HCT116 (cell line): Measurements from ENCODE around the gene TMCC3. TPM values are rescaled to one million over a fixed set of nuclear protein-coding genes. Genes with fewer than 3 reads are reported as not detected.

ENCODE experiments used
- ATAC-seq: fragments of 200-7000 bp; cut with Tn5 transposase; 2 replicates; pipeline ENCODE4 v1.9.1; 2020; ENCODE audit warnings: mild to moderate bottlenecking, moderate library complexity
- BruUV-seq: library from RNA; stranded (reverse); fragments of 400-500 nt; replicated peaks from 2 replicates; lab custom pipeline; 2021; lab: Mats Ljungman, UMichigan
- CTCF ChIA-PET: fragments of 300-600 bp; sonication (Branson Sonifier 250); formaldehyde crosslinking; loops from one replicate; lab custom pipeline; 2021; ENCODE audit warnings: antibody characterized with exemption; lab: Charles Lee
- POLR2A ChIA-PET: fragments of 300-600, 350-600 bp; sonication (Branson Sonifier 250); formaldehyde crosslinking; loops from one replicate; lab custom pipeline; 2021; ENCODE audit warnings: antibody characterized with exemption; lab: Charles Lee
- RAD21 ChIA-PET, 2 experiments: fragments of 300-600 bp; sonication (Branson Sonifier 250); formaldehyde crosslinking; loops; one replicate each; lab custom pipeline; 2023; ENCODE audit warnings: low total read pairs in 2 of 2; ENCODE audit not compliant: uncharacterized antibody in 2 of 2, unreplicated experiment in 2 of 2, low non-redundant PET in 1 of 2; lab: Charles Lee
- DNase-seq: peaks from one replicate; pipeline ENCODE4 v3.0.0-alpha.2; 2010; ENCODE audit warnings: low read depth, low spot score
- H2AFZ ChIP-seq: fragments of 200-600 bp; shearing (Covaris generic), sonication (generic); 2 replicates; pipeline ENCODE4 v1.6.1; 2017; ENCODE audit warnings: low read depth, mixed run types, mixed read lengths, antibody characterized with exemption, low read length; ENCODE audit not compliant: poor library complexity, severe bottlenecking
- H3K27ac ChIP-seq: 2 replicates; pipeline ENCODE4 v1.5.1; 2012; ENCODE audit warnings: low read depth, low read length
- H3K27me3 ChIP-seq: fragments of 200-600 bp; sonication (generic); 2 replicates; pipeline ENCODE4 v1.6.1; 2016; ENCODE audit warnings: mixed run types, low read length, mixed read lengths; ENCODE audit not compliant: insufficient read depth
- H3K36me3 ChIP-seq, 2 experiments: fragments of 200-500 bp in 1 of 2; fragments of 200-600 bp in 1 of 2; sonication (Bioruptor generic) in 1 of 2; sonication (generic) in 1 of 2; 2 replicates each; pipeline versions ENCODE4 v1.5.1 to v1.6.1; 2014 to 2016; ENCODE audit warnings: low read length in 2 of 2, inconsistent platforms in 1 of 2, mixed read lengths in 1 of 2, mixed run types in 1 of 2; ENCODE audit not compliant: insufficient read depth in 2 of 2, control insufficient read depth in 1 of 2
- H3K4me1 ChIP-seq, 2 experiments: fragments of 200-600 bp in 1 of 2; sonication (generic) in 1 of 2; 2 replicates each; pipeline versions ENCODE4 v1.5.1 to v1.6.1; 2012 to 2017; ENCODE audit warnings: low read length in 2 of 2, inconsistent platforms in 1 of 2, mild to moderate bottlenecking in 1 of 2, mixed read lengths in 1 of 2, mixed run types in 1 of 2, moderate library complexity in 1 of 2; ENCODE audit not compliant: insufficient read depth in 2 of 2, control insufficient read depth in 1 of 2
- H3K4me2 ChIP-seq: fragments of 200-600 bp; sonication (generic); 2 replicates; pipeline ENCODE4 v1.6.1; 2017; ENCODE audit warnings: mixed run types, low read length, mixed read lengths
- H3K4me3 ChIP-seq, 2 experiments: fragments of 200-600 bp in 1 of 2; sonication (generic) in 1 of 2; replicated peaks in 1 of 2; 2 replicates each; pipeline ENCODE4 v1.5.1; 2011 to 2016; ENCODE audit warnings: low read length in 2 of 2, control low read depth in 1 of 2, low read depth in 1 of 2, mild to moderate bottlenecking in 1 of 2, mixed read lengths in 1 of 2, mixed run types in 1 of 2
- H3K79me2 ChIP-seq: fragments of 200-600 bp; sonication (generic); 2 replicates; pipeline ENCODE4 v1.6.1; 2017; ENCODE audit warnings: mild to moderate bottlenecking, mixed run types, low read length, moderate library complexity, mixed read lengths; ENCODE audit not compliant: insufficient read depth
- H3K9ac ChIP-seq: fragments of 200-600 bp; sonication (generic); 2 replicates; pipeline ENCODE4 v1.6.1; 2016; ENCODE audit warnings: low read length, mixed read lengths
- H3K9me2 ChIP-seq: fragments of 200-600 bp; sonication (generic), shearing (Covaris generic); 2 replicates; pipeline ENCODE4 v1.6.1; 2017; ENCODE audit warnings: mixed run types, mild to moderate bottlenecking, moderate library complexity; ENCODE audit not compliant: insufficient read depth
- H3K9me3 ChIP-seq, 2 experiments: fragments of 200-500 bp in 1 of 2; fragments of 200-600 bp in 1 of 2; sonication (Bioruptor generic) in 1 of 2; sonication (generic) in 1 of 2; 2 replicates each; pipeline ENCODE4 v1.6.1; 2014 to 2017; ENCODE audit warnings: low read length in 2 of 2, mixed read lengths in 2 of 2, inconsistent platforms in 1 of 2, low read depth in 1 of 2, mild to moderate bottlenecking in 1 of 2, mixed run types in 1 of 2, moderate library complexity in 1 of 2; ENCODE audit not compliant: control insufficient read depth in 1 of 2, insufficient read depth in 1 of 2
- H4K20me1 ChIP-seq: fragments of 200-600 bp; sonication (generic), shearing (Covaris generic); 2 replicates; pipeline ENCODE4 v1.6.1; 2017; ENCODE audit warnings: mixed run types, mild to moderate bottlenecking, moderate library complexity; ENCODE audit not compliant: insufficient read depth
- ATF3 ChIP-seq: IDR thresholded peaks from 2 replicates; pipeline ENCODE4 v1.6.1; 2012
- CEBPB ChIP-seq: IDR thresholded peaks from 2 replicates; pipeline ENCODE4 v1.6.1; 2012; ENCODE audit warnings: low read depth
- EGR1 ChIP-seq: IDR thresholded peaks from 2 replicates; pipeline ENCODE4 v1.6.1; 2012; ENCODE audit warnings: low read depth
- ELF1 ChIP-seq: IDR thresholded peaks from 2 replicates; pipeline ENCODE4 v1.6.1; 2012; ENCODE audit warnings: low read depth, borderline replicate concordance
- EZH2phosphoT487 ChIP-seq: fragments of 200-600 bp; IDR thresholded peaks from 2 replicates; pipeline ENCODE4 v1.6.1; 2018; ENCODE audit warnings: antibody characterized with exemption, borderline replicate concordance
- POLR2A ChIP-seq: IDR thresholded peaks from 2 replicates; pipeline ENCODE4 v1.7.0; 2011; ENCODE audit warnings: borderline replicate concordance; ENCODE audit not compliant: insufficient read depth, insufficient read length; ENCODE audit errors: extremely low read depth
- REST ChIP-seq: IDR thresholded peaks from 2 replicates; pipeline ENCODE4 v1.6.1; 2012; ENCODE audit warnings: low read depth
- SIN3A ChIP-seq: IDR thresholded peaks from 2 replicates; pipeline ENCODE4 v1.6.1; 2012; ENCODE audit warnings: low read depth
- SRF ChIP-seq: IDR thresholded peaks from 2 replicates; pipeline ENCODE4 v1.6.1; 2012; ENCODE audit warnings: low read depth
- YY1 ChIP-seq: IDR thresholded peaks from 2 replicates; pipeline ENCODE4 v1.6.1; 2011; ENCODE audit warnings: low read length, low read depth, moderate library complexity, mild to moderate bottlenecking; ENCODE audit not compliant: insufficient replicate concordance; ENCODE audit errors: extremely low read depth
- ZFX ChIP-seq: fragments of 450-650 bp; IDR thresholded peaks from 2 replicates; pipeline ENCODE4 v1.6.1; 2017
- ZNF274 ChIP-seq: fragments of 200-500 bp; sonication (Bioruptor generic); IDR thresholded peaks from 2 replicates; pipeline ENCODE4 v1.6.1; 2014; ENCODE audit warnings: mild to moderate bottlenecking, low read depth, low read length, inconsistent platforms
- intact Hi-C: fragments of 100-400 bp; cut with micrococcal nuclease; formaldehyde crosslinking; loops from 2 replicates; pipeline ENCODE4 v1.10.0; 2022
- total RNA-seq: library from RNA; stranded (reverse); gene quantifications from one replicate; pipeline ENCODE4 v1.2.1, GENCODE V29; 2021; ENCODE audit not compliant: unreplicated experiment

TMCC3 gene
- total RNA-seq, 1 experiment from 2014 or later = 4.5 TPM

GRCh38 chr12:94673496-94673895 is 23.1 kb upstream of the TMCC3 start:
- Histone ChIP-seq H3K36me3 (no peaks in the 10 kb centered on the region), H3K4me3 (no peak overlapping the region), H4K20me1 (no peaks in the 10 kb centered on the region), H3K79me2 (no peaks in the 10 kb centered on the region), H3K9ac (no peak overlapping the region), H3K27ac (no peak overlapping the region), H2AFZ (no peak overlapping the region), H3K4me1 (no peaks in the 10 kb centered on the region), H3K27me3 (no peaks in the 10 kb centered on the region), H3K9me3 (no peaks in the 10 kb centered on the region), H3K4me2 (no peak overlapping the region), H3K9me2 (no peaks in the 10 kb centered on the region)
- ChIA-PET CTCF (no interaction called here), POLR2A (no interaction called here), RAD21 (no interaction called here)
- ATAC-seq (no peak), DNase-seq (no peak)
- BruUV-seq = no TSS peak
- intact Hi-C loops = no loop called here
- TF ChIP-seq CEBPB (no peak), EZH2phosphoT487 (no peak), ELF1 (no peak), ZFX (no peak), REST (no peak), YY1 (no peak), POLR2A (no peak)

- Histone ChIP-seq H3K4me3 (no peak overlapping the region), H2AFZ (no peak overlapping the region), H3K4me2 (no peak overlapping the region), H4K20me1 (no peaks in the 10 kb centered on the region), H3K9me3 (no peaks in the 10 kb centered on the region), H3K79me2 (no peaks in the 10 kb centered on the region), H3K27me3 (no peaks in the 10 kb centered on the region), H3K36me3 (no peaks in the 10 kb centered on the region), H3K4me1 (no peaks in the 10 kb centered on the region), H3K9me2 (no peaks in the 10 kb centered on the region), H3K27ac (no peak overlapping the region), H3K9ac (no peak overlapping the region)
- DNase-seq = no peak
- ChIA-PET CTCF (no interaction called here), POLR2A (no interaction called here), RAD21 (no interaction called here)
- no peak for ATAC-seq
- intact Hi-C loops = no loop called here
- BruUV-seq = no TSS peak
- TF ChIP-seq SRF (no peak), EGR1 (no peak), ZNF274 (no peak), CEBPB (no peak), ATF3 (no peak), SIN3A (no peak), REST (no peak)
Measured at GRCh38 chr12:94671917-94672316, 21.6 kb upstream of the TMCC3 start.
